Middle frontal gyrus (tissue), 1 donor: ENCODE measurements around the gene APOC3.
A peak's percentile ranks its signal among the peaks of the same experiment; 100 is the strongest.
"Not testable (repeated sequence)": the region's sequence is repeated elsewhere in the genome, so short reads cannot be mapped to it uniquely, and the experiment has no call there.

Experiments used
- DNase-seq: peaks from one replicate; pipeline ENCODE4 v3.0.0-alpha.2; 2015; ENCODE audit warnings: low spot score; ENCODE audit errors: extremely low spot score

The APOC3 gene

DNA sequence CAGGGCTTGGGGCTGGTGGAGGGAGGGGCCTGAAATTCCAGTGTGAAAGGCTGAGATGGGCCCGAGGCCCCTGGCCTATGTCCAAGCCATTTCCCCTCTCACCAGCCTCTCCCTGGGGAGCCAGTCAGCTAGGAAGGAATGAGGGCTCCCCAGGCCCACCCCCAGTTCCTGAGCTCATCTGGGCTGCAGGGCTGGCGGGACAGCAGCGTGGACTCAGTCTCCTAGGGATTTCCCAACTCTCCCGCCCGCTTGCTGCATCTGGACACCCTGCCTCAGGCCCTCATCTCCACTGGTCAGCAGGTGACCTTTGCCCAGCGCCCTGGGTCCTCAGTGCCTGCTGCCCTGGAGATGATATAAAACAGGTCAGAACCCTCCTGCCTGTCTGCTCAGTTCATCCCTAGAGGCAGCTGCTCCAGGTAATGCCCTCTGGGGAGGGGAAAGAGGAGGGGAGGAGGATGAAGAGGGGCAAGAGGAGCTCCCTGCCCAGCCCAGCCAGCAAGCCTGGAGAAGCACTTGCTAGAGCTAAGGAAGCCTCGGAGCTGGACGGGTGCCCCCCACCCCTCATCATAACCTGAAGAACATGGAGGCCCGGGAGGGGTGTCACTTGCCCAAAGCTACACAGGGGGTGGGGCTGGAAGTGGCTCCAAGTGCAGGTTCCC lies at the start of gene APOC3:
Gene APOC3 (plus strand): TSS at position 383 of the 659 bp plus-strand sequence. CDS start 676 bp downstream, outside the sequence.
- DNase-seq, result no peak

DNA sequence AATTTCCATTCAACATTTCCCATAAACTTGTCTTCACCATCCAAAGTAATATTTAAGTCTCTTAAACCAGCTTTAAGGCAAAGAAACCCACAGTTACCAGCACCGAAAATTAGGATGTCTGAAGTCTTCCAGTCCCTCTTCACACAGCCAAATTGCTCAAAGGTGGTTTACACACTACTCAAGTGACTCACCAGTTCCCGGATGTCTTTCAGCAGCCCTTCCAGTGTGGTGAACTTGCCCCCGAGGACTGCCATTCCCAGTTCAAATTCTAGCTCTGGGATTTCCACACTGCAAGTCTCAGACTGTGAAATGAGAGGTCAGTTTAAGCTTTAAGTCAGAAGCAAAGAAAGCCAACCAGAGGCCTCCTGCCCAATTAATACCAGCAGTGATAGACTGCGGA lies 47.0 kb upstream of the APOC3 start:
- no peak for DNase-seq

DNA sequence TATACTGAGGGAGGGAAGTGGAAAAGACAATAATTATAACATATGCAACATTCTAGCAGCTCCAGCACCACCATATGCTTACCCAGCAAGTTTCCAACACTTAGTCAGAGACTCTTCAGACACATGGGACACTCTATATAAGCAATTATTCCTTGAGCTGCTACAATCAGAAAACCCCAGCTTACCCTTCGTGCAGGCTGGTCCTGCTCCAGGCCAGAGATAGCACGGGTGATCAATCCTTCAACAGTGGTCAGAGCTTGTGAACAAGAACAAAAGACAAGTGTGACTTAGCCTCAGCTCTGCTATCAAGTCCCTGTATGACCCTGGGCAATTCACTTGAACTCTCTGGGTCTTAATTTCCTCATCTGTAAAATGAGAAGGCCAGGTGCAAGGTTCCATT lies 43.4 kb upstream of the APOC3 start:
- DNase-seq, result no peak

DNA sequence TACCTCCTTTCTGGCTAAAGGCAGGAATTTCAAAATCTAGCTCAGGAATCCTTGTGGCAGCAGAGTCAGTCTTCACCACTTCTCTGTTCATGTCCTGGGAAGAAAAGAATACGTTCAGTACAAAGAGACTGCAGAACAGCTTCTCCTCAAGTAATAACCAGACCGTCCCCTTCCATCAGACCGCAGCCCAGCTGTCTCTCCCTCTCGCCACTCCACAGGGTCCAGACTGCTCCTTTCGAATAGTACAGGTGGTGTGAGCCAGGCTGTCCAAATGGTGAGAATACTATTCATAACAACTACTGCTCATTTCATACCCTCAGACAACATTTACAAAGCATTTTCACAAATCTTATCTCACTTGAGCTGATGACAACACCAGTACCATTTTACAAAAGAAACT lies 42.7 kb upstream of the APOC3 start:
- DNase-seq, result no peak

DNA sequence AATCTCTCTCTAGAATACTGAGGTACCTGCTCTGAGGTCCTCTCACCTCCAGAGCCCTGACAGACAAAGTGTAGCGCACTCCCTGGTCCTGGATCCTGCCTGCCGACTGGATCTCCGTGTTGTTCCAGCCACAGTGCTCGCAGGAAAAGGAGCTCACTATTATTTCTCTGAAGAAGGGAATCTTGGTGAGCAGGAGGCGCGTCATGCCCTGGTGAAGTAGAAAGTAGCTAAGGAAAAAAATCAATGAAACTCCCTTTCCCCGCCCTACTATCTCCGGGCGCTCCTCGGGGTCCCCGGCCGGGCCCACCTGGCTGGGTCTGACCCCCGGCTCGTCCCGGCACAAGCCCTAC lies 42.3 kb upstream of the APOC3 start:
- no peak for DNase-seq

DNA sequence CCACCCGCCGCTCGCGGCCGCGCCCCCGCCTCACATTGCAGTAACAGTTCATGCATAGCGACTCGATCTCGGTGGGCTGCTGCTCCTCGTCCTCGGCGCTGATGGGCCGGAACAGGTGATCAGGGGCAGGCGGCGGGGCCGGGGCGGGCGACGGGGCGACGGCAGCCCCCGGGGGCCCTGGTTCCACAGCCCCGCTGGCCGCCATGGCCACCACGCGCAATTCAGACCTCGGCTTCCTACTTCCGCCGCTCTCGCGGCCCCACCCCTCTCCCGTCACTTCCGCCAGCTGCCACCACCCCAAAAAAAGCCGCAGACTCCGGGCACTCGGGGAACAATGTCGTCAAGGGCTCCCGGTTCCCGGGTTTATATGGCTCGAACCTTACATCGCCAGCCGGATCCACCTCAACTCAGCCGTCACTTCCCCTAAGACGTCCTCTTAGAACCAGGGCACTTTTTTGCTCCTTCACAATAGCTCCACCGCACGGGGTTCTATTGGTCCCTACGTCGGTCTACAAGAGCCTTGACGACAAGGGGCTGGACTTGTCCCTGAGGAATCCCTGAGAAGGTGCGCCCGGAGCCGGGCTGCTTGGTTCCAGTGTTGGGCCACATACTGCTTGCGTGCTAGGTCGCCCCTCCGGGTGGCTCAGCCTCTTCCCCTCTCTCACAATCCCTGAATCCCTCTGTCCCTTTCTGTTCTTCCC lies 41.8 kb upstream of the APOC3 start, which contains the start of gene ZPR1:
Gene ZPR1 (minus strand): TSS at position 238 of the 701 bp plus-strand sequence. CDS start 33 bp downstream, at position 205.
- peak; percentile 65 for DNase-seq

DNA sequence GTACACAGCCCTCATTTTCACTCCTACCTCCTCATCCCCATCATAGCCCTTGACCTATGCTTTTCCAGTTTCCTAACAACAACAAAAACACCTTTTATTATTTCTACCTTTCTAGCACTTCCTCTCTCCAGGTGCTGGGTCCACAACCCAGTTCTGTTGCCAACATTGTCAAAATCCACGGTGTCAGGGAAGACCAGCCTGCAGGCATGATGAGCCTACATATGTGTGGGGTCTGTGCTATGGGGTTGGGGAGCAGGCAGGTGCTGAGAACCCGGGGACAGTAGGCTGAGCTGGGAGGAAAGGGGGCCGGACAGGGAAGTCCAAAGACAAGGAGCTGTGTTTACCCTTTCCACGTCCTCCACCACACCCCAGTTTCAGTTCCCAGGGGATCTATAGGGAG lies 41.2 kb upstream of the APOC3 start:
- no peak for DNase-seq

DNA sequence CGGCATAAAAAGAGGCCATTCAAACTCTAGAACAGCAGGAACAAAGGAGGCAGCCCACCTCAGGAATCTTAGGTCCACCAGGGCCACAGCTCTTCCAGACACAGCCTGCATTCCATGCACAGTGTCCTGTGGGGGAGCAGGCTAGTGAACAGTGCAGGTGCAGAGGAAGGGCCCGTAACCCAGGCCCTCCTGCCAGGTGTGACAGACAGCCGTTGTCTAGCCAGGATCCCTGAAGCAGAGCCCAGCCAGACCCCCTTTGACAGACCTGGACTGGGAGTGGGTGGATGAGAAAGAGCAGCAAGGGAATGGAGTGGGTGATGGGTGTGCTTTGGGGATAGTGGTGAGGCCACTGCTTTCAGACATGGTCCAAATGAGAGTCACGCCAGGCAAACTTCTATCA lies 40.7 kb upstream of the APOC3 start:
- no peak for DNase-seq

DNA sequence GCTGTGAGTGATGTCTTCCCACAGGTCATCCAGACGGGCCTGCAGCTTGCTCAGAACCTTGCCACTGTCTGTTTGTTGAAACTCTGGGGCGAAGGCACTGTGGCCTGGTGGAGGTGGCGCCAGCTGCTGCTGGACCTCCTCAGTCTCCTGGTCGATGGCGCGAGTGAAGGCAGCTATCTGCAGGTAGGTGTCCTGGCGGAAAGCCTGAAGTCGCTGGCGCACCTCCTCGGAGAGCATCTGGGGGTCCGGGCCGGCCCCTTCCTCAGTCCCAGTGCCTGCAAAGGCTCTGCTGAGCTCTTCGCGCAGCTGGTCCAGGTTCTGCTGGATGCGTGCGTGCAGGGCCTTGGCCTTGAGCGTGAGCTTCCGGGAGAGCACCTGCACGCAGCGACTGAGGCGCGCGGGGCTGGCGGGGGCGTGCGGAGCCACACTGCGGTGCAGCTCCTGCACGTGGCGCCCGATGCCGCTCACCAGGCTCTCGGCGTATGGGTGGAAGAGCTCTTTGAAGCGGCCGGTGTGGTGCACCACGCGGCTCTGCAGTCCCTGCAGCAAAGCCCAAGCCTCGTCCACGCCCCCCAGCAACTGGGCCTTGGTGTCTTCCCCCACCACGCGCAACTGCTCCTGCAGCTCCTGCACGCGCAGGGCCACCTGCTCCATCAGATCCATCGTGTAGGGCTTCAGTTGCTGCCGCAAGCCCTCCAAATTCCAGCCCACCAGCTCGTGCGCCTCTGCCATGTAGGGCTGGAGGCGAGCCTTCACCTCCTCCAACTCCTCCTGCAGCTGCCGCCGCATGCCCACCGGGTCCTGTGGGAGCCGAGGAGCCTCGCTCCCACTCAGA lies 39.3 kb upstream of the APOC3 start:
- DNase-seq, result no peak

DNA sequence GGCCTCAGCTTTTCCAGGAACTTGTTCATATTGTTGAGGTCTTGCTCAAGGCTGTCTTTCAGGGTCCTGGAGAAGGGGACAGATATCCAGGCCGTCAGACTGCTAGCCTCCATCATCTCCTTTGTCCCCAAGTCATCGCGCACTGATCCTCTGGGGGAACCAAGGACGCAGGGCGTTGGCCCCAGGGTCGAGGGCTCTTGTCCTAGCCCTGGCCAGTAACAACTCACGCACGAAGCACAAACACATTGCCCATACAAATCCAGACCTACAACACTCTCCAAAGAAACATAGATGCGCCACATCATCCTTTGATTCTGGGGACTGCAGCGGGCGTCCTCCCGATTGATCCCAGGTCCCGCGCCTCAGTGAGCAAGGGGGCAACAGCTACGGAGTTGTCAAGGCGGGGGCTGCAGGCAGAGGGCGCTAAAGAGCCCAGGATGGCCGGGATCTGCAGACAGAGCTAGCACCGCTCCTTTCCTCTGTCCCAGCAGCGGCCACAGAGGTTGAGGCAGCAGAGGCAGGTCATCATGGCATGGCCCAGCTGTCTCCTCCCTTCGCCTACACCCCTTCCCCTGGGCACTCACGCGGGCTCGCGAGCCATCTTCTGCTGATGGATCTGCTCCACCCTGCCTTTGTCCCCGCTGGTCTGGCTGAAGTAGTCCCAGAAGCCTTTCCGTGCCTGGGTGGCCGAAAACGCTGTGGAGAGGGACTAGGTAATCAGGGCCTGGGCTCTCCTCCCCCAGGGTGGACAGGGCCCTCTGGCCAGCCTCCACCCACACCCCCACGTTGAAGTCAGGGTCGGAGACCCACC lies 38.5 kb upstream of the APOC3 start:
- peak; percentile 51 for DNase-seq

DNA sequence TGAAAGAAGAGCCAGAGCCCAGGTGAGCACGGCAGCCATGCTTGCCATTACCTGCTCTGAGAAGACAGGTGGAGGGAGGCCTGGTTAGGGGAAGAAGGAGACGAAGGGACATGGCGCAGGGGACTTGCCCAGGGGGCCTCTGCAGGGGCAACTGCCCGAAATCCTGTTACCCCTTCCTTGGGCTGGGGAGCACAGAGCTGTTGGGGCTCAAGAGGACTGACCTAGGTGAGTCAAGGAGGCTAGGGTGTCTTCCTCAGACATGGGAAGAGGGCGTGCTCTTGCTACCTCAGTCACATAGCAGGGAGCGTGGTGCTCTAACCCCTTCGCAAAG lies 37.9 kb upstream of the APOC3 start, which contains the start of gene APOA5:
Gene APOA5 (minus strand): TSS at position 67 of the 331 bp plus-strand sequence. CDS start 19 bp downstream, at position 48.
- no peak for DNase-seq

DNA sequence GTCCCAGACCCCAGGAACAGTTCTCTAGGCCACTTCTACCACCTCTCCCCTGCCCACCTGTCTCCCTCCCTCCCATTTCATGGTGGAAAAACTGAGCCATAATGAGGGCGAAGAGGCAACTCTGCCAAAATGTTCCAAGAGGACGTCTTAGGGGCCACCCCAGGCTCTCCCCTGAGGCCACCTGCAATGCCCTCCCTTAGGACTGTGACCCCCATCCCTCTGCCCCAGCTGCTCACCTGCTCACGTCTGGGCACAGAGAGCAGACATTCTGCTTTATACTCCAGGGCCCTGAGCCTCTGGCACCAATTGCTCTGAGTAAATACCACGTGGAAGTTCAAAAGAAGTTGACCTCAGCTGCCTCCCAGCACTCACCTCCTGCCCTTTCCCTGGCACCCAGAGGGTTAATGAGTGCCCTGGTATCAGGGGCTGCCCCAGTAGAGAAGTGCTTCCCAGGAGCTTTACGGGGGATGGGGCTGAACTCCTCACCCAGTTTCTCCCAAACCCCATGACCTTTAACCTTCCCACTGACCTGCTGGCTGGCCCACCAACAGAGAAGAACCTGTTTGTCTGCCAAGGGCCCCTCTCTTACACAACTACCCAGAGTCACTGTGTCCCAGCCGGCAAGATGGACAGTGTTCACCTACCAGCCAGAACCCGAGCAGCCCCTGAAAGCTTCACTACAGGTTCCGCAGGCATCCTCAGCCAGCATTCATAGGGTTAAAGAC lies 37.4 kb upstream of the APOC3 start:
- DNase-seq, result no peak

DNA sequence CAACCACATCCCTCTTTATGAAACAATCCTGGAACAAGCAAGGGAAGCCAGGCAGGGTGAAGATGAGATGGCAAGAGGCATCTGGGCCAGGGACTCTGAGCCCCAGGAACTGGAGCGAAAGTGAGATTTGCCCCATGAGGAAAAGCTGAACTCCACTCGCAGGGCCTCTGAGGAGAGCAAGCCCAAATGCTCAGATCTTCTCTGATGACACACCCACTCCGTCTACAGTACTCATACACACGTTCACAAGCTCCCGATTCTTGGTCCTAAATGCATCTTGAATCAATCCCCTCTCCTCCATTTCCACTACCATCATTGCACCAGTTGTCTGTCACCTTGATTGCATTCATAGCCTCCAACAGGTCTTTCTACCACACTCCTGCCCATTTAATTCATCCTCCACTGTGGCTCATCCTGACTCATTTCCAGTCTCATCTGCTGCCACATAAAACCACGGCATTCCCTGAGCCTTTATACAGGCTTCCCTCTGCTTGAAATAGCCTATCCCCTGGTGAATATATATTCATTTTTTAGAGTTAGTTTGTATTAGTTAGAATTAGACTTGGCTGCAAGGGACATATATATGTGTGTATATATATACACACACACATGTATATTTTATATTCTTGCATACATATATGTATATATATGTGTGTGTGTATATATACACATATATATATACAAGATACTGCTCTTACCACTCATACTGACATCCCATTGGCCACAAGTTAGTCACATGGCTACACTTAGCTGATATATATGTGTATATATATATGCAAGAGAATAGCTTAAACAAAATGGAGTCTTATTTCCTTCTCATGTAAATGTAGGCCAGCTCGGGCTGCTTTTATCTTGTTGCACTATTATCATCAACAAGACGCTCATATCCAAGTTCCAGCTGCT lies 36.6 kb upstream of the APOC3 start:
- no peak for DNase-seq

DNA sequence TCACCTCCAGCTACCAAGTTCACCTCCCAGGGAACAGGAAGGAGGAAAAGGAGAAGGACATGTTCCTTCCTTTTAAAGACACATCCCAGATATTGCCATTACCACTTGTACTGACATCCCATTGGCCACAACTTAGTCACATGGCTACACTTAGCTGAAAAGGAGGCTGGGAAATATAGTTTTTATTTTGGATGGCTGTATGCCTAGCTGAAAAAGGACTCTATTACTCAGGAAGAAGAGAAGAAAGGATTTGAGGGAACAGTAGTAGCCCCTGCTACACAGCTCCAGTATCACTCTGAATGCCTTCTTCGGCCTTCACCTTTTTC lies 36.0 kb upstream of the APOC3 start:
- no peak for DNase-seq

DNA sequence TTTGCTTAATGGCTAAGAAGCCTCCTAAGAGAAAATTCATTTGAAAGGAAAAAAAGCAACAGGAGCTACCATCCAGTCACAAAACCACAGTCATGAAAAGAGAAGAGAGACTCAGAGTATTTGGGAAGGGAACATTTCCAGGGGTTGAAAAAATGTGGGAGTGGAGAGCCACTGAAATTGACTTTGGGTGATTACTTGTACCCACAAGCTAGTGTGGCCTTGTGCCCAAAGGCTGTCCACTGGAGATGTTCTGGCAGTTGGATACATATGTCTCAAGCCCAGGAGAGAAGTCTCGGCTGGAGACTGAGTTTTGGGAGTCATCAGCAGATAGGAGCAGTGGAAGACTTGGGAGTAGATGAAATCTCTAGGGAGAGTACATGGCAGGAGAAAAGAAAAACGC lies 34.9 kb upstream of the APOC3 start:
- DNase-seq, result no peak

DNA sequence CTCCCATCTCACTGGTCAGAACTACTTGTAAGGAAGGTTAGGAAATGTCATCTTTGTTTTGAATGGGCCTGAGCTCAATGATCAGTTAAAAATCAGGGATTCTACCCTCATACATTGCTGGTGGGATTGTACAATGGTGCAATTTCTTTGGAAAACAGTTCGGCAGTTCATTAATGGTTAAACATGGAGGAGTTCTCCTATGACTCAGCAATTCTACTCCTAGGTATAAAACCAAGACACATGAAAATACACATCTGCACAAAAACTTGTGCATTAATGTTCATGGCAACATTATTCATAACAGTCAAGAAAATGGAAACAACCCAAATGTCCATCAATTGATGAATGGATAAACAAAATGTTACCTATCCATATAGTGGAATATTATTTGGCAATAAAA lies 33.2 kb upstream of the APOC3 start:
- no peak for DNase-seq

DNA sequence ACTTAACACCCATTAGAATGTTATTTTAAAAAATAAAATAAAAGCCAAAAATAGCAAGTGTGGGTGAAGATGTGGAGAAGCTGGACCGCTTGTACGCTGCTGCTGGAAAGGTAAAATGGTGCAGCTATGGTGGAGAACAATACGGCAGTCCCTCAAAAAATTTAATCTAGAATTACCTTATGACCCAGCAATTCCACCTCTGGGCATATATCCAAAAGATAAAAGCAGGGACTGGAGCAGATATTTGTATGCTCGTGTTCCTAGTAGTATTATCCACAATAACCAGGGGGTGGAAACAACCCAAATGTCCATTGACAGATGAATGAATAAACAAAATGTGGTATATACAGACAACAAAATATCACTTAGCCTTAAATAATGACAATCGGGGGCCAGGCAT lies 31.9 kb upstream of the APOC3 start:
- no peak for DNase-seq

DNA sequence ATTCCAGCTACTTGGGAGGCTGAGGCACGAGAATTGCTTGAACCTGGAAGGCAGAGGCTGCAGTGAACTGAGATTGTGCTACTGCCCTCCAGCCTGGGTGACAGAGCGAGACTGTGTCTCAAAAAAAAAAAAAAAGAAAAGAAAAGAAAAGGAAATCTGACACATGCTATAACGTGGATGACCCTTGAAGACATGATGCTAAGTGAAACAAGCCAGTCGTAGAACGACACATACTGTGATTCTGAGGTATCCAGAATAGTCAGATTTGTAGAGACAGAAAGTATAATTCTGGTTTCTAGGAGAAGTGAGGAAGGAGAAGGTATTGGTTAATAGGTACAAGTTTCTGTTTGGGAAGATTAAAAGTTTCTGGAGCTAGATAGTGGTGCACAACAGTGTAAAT lies 31.3 kb upstream of the APOC3 start:
- no peak for DNase-seq

DNA sequence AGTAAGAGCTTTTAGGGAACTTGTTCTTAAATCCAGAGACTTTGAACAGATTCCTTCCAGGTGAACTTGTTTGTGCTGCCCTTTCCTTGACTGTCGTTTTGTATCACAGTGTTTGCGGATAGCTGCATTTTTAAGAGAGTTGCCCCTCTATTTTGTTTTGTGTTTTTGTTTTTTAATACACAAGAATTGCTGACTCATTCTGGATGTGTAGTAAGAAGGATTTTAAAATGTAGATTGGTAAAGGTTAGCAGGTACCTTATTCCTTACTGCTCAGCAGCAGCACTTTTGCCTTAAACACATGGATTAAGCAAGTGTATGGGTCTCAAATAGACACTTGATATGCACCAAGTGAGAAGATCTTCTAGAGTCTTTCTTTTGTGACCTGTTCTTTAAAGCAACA lies 29.1 kb upstream of the APOC3 start:
- DNase-seq, result no peak

DNA sequence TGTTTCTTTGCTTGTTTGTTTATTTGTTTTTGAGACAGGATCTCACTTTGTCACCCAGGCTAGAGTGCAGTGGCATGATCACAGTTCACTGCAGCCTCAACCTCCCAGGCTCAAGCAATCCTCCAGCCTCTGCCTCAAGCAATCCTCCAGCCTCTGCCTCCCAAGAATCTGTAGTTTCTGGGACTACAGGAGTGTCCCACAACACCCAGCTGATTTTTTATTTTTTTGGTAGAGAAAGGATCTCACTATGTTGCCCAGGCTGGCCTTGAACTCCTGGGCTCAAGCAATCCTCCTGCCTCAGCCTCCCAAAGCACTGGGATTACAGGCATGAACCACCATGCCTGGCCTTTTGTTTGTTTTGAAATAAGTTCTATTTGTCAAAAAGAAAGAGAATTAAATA lies 28.0 kb upstream of the APOC3 start:
- not testable (repeated sequence) for DNase-seq
